HepG2 (cell line): ENCODE results near the gene RAD54L. TPM values are rescaled to one million over a fixed set of nuclear protein-coding genes. Genes with fewer than 3 reads are reported as not detected.

Experiments
- AHR ChIP-seq: IDR thresholded peaks from 2 replicates; pipeline ENCODE4 v1.6.1; 2018; ENCODE audit warnings: missing genetic modification reagents, missing compliant biosample characterization
- ARID2 ChIP-seq: sonication (generic); formaldehyde crosslinking; IDR thresholded peaks from 2 replicates; pipeline ENCODE4 v1.8.1; 2022; ENCODE audit warnings: mild to moderate bottlenecking, missing genetic modification reagents, borderline replicate concordance
- CCDC6 ChIP-seq: sonication (generic); formaldehyde crosslinking; IDR thresholded peaks from 2 replicates; pipeline ENCODE4 v1.8.1; 2022; ENCODE audit warnings: mild to moderate bottlenecking, missing genetic modification reagents, moderate library complexity
- FOXM1 ChIP-seq: sonication (generic); formaldehyde crosslinking; IDR thresholded peaks from 2 replicates; pipeline ENCODE4 v1.5.0; 2020; ENCODE audit warnings: missing genetic modification reagents
- KLF13 ChIP-seq: sonication (generic); formaldehyde crosslinking; IDR thresholded peaks from 2 replicates; pipeline ENCODE4 v1.4.0; 2020; ENCODE audit warnings: mild to moderate bottlenecking, missing genetic modification reagents
- MYC ChIP-seq: sonication (generic); formaldehyde crosslinking; IDR thresholded peaks from 2 replicates; pipeline ENCODE4 v1.9.0; 2021; ENCODE audit warnings: missing genetic modification reagents, borderline replicate concordance
- NR2F6 ChIP-seq, 2 experiments: IDR thresholded peaks; 2 replicates each; pipeline ENCODE4 v1.6.1; 2016; ENCODE audit warnings: antibody characterized with exemption in 1 of 2, mild to moderate bottlenecking in 1 of 2
- POLR2AphosphoS5 ChIP-seq: IDR thresholded peaks from 2 replicates; pipeline ENCODE4 v1.6.1; 2012; ENCODE audit warnings: low read depth, low read length
- YEATS4 ChIP-seq: sonication (generic); formaldehyde crosslinking; IDR thresholded peaks from 2 replicates; pipeline ENCODE4 v1.4.0; 2020; ENCODE audit warnings: missing genetic modification reagents, borderline replicate concordance
- ZBTB1 ChIP-seq: sonication (generic); formaldehyde crosslinking; IDR thresholded peaks from 2 replicates; pipeline ENCODE4 v1.4.0; 2020; ENCODE audit warnings: missing genetic modification reagents, borderline replicate concordance
- ZNF234 ChIP-seq: sonication (generic); formaldehyde crosslinking; conservative IDR thresholded peaks from 2 replicates; pipeline ENCODE4 v1.5.1; 2020; ENCODE audit warnings: mild to moderate bottlenecking, missing genetic modification reagents
- ZNF709 ChIP-seq: sonication (generic); formaldehyde crosslinking; IDR thresholded peaks from 2 replicates; pipeline ENCODE4 v1.5.0; 2020; ENCODE audit warnings: mild to moderate bottlenecking, missing genetic modification reagents
- ZNF720 ChIP-seq: sonication (generic); formaldehyde crosslinking; IDR thresholded peaks from 2 replicates; pipeline ENCODE4 v1.4.0; 2020; ENCODE audit warnings: missing genetic modification reagents
- ZNF773 ChIP-seq: sonication (generic); formaldehyde crosslinking; IDR thresholded peaks from 2 replicates; pipeline ENCODE4 v1.4.0; 2020; ENCODE audit warnings: missing genetic modification reagents, borderline replicate concordance
- ZNF879 ChIP-seq: sonication (generic); formaldehyde crosslinking; IDR thresholded peaks from 2 replicates; pipeline ENCODE4 v1.8.1; 2023; ENCODE audit warnings: missing genetic modification reagents
- ZSCAN22 ChIP-seq: sonication (generic); formaldehyde crosslinking; IDR thresholded peaks from 2 replicates; pipeline ENCODE4 v1.4.0; 2020; ENCODE audit warnings: mild to moderate bottlenecking, missing genetic modification reagents
- polyA plus RNA-seq, 8 experiments: library from polyadenylated mRNA; depleted of rRNA in 3 of 8; stranded (reverse) in 7 of 8; unstranded in 1 of 8; fragments of >200 nt; fragmentation: Illumina TruSeq in 4 of 8; extraction: Trizol in 4 of 8; gene quantifications; 2 replicates each; pipeline versions ENCODE4 v1.2.1 to v1.2.3, GENCODE V29; 2011 to 2016; ENCODE audit warnings: low read depth in 4 of 8, missing spikeins in 1 of 8, mixed read lengths in 1 of 8; ENCODE audit not compliant: insufficient read depth in 1 of 8
- total RNA-seq, 5 experiments: library from RNA; depleted of rRNA; stranded (reverse); fragments of >200 nt; fragmentation: Illumina TruSeq; extraction: Trizol; gene quantifications; 2 replicates each; pipeline ENCODE4 v1.2.3, GENCODE V29; 2016; ENCODE audit warnings: low read depth in 1 of 5
- TF ChIP-seq, protein P1 (sequence below), 2 experiments: sonication (generic) in 1 of 2; formaldehyde crosslinking in 1 of 2; IDR thresholded peaks; 2 replicates each; pipeline versions ENCODE4 v1.5.1 to v1.6.1; 2011 to 2020; ENCODE audit warnings: borderline replicate concordance in 1 of 2, low read depth in 1 of 2, low read length in 1 of 2, mild to moderate bottlenecking in 1 of 2, missing genetic modification reagents in 1 of 2, moderate library complexity in 1 of 2
- TF ChIP-seq, protein P2 (sequence below): sonication (generic); formaldehyde crosslinking; IDR thresholded peaks from 2 replicates; pipeline ENCODE4 v1.4.0; 2020; ENCODE audit warnings: mild to moderate bottlenecking, missing genetic modification reagents
- TF ChIP-seq, protein P3 (sequence below): sonication (generic); formaldehyde crosslinking; IDR thresholded peaks from 2 replicates; pipeline ENCODE4 v1.4.0; 2020; ENCODE audit warnings: missing genetic modification reagents, borderline replicate concordance
- TF ChIP-seq, protein P4 (sequence below): sonication (generic); formaldehyde crosslinking; IDR thresholded peaks from 2 replicates; pipeline ENCODE4 v1.9.0; 2022; ENCODE audit warnings: missing genetic modification reagents, mild to moderate bottlenecking, borderline replicate concordance

RAD54L gene
- total and polyA plus RNA-seq, 2 of the 13 experiments (the other 11 are each of a cell fraction or from before 2014, with no cell fraction given), result 10.2 to 30.0 TPM

DNA sequence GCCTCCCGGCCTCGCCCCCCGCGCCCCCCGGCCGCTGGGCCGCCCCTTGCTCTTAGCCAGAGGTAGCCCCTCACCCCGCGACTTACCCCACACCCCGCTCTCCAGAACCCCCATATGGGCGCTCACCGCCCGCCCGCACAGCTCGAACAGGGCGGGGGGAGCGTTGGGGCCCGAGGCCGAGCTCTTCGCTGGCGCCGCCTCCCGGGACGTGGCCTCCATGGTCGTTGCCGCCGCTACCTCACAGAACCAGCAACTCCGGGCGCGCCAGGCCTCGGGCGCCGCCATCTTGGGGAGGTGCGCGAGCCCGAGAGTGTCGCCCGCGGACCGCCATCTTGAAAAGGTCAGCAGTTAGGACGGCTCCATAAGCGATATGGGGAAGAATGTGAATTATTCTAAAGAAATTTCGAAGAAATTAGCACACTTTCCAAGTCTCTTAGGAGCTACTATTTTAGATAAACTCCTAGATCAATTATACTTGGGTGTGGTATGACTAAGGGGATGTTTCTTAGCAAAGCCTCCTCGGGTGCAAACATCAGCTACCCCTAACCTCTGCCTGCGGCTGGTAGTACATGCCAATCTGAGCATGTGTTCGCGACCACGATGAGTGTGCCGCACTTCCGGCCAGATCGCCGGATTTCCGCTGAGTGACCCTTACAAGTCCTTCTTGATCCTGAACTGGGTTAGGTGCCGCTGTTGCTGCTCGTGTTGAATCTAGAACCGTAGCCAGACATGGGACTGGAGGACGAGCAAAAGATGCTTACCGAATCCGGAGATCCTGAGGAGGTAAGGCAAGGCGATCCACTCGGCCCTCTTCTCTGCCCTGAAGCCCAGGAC, 55.7 kb downstream of the RAD54L start, which contains the start of the genes LRRC41 and UQCRH (continued):
- TF ChIP-seq ARID2 (CRISPR knock-in tag) (no peak), CCDC6 (CRISPR knock-in tag) (peak; percentile 52; the same call in 1 of the 2 replicates), KLF13 (CRISPR knock-in tag) (no peak), ZNF234 (CRISPR knock-in tag) (no peak), ZNF773 (CRISPR knock-in tag) (no peak), ZSCAN22 (CRISPR knock-in tag) (no peak), ZNF709 (CRISPR knock-in tag) (no peak; the same call in 1 of the 2 replicates), NR2F6 (IDR thresholded peaks at IDR 0.05) (peak; percentile 44), NR2F6 (CRISPR knock-in tag; IDR thresholded peaks at IDR 0.05) (no peak; the same call in none of the 2 replicates), ZNF720 (CRISPR knock-in tag) (no peak), AHR (CRISPR knock-in tag) (0 out of 2 replicates have a peak, but pooled peaks have one; percentile 3), ZBTB1 (CRISPR knock-in tag) (no peak), MYC (CRISPR knock-in tag) (peak; percentile 88), FOXM1 (CRISPR knock-in tag) (no peak), YEATS4 (CRISPR knock-in tag) (peak; percentile 85), POLR2AphosphoS5 (peak; percentile 77), ZNF879 (no peak)
- TF ChIP-seq, protein P1, sequence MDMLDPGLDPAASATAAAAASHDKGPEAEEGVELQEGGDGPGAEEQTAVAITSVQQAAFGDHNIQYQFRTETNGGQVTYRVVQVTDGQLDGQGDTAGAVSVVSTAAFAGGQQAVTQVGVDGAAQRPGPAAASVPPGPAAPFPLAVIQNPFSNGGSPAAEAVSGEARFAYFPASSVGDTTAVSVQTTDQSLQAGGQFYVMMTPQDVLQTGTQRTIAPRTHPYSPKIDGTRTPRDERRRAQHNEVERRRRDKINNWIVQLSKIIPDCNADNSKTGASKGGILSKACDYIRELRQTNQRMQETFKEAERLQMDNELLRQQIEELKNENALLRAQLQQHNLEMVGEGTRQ (IDR thresholded peaks at IDR 0.05; ENCODE audit: low read depth, low read length), result no peak
- TF ChIP-seq, protein P1 (CRISPR knock-in tag; IDR thresholded peaks at IDR 0.05; ENCODE audit: borderline replicate concordance), result peak; percentile 44; the same call in 1 of the 2 replicates
- TF ChIP-seq, protein P2, sequence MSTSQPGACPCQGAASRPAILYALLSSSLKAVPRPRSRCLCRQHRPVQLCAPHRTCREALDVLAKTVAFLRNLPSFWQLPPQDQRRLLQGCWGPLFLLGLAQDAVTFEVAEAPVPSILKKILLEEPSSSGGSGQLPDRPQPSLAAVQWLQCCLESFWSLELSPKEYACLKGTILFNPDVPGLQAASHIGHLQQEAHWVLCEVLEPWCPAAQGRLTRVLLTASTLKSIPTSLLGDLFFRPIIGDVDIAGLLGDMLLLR (CRISPR knock-in tag), result no peak
- TF ChIP-seq, protein P3, sequence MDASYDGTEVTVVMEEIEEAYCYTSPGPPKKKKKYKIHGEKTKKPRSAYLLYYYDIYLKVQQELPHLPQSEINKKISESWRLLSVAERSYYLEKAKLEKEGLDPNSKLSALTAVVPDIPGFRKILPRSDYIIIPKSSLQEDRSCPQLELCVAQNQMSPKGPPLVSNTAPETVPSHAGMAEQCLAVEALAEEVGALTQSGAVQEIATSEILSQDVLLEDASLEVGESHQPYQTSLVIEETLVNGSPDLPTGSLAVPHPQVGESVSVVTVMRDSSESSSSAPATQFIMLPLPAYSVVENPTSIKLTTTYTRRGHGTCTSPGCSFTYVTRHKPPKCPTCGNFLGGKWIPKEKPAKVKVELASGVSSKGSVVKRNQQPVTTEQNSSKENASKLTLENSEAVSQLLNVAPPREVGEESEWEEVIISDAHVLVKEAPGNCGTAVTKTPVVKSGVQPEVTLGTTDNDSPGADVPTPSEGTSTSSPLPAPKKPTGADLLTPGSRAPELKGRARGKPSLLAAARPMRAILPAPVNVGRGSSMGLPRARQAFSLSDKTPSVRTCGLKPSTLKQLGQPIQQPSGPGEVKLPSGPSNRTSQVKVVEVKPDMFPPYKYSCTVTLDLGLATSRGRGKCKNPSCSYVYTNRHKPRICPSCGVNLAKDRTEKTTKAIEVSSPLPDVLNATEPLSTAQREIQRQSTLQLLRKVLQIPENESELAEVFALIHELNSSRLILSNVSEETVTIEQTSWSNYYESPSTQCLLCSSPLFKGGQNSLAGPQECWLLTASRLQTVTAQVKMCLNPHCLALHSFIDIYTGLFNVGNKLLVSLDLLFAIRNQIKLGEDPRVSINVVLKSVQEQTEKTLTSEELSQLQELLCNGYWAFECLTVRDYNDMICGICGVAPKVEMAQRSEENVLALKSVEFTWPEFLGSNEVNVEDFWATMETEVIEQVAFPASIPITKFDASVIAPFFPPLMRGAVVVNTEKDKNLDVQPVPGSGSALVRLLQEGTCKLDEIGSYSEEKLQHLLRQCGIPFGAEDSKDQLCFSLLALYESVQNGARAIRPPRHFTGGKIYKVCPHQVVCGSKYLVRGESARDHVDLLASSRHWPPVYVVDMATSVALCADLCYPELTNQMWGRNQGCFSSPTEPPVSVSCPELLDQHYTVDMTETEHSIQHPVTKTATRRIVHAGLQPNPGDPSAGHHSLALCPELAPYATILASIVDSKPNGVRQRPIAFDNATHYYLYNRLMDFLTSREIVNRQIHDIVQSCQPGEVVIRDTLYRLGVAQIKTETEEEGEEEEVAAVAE, result no peak
- TF ChIP-seq, protein P4, sequence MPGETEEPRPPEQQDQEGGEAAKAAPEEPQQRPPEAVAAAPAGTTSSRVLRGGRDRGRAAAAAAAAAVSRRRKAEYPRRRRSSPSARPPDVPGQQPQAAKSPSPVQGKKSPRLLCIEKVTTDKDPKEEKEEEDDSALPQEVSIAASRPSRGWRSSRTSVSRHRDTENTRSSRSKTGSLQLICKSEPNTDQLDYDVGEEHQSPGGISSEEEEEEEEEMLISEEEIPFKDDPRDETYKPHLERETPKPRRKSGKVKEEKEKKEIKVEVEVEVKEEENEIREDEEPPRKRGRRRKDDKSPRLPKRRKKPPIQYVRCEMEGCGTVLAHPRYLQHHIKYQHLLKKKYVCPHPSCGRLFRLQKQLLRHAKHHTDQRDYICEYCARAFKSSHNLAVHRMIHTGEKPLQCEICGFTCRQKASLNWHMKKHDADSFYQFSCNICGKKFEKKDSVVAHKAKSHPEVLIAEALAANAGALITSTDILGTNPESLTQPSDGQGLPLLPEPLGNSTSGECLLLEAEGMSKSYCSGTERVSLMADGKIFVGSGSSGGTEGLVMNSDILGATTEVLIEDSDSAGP (CRISPR knock-in tag), result 0 out of 2 replicates have a peak, but pooled peaks have one; percentile 38
